ENCODE results near the gene FKBP8.

The FKBP8 gene

DNA sequence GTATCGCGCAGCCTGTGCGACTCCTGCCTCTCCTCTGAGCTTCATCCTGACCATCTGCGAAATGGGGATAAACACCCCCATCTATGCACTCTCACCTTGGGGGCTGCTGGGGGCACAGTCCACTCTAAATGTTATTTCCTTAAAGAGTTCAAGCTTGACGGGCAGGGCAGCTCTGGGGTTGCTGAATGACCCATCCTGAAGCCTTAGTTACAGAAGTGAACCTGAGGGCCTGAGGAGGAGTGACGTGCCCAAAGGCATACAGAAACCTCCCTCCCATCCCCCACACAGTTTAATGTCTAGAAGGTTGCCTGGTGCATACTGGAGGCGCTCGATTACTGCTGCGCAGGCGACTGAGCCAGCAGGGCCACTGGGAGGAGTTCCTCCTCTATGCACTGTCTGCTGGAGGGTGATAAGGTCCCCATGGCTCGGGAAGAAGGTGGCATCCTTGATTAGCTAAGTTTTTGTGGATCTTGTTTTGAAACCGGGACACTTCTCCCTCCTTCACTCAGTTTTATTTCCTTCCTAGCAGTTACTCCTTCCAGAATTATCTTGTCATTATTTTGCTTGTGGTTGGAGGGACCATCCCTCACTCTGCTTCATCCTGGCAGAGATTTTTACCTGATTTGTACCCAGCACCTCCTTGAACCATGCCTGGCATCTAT lies 572 bp upstream of the FKBP8 start:
- no peak overlapping the region for H3K23ac ChIP-seq (ENCODE audit: low read depth, low read length, poor library complexity)
- no peaks in the 10 kb centered on the region for H3K27me3 ChIP-seq (ENCODE audit: control insufficient read depth in 3 of 3, insufficient read depth in 3 of 3, low read depth in 1 of 3, low read length in 3 of 3)
- peaks cover 10% of the 10 kb centered on the region for H3K79me1 ChIP-seq (ENCODE audit: low read depth, low read length)
- WGBS, 2 donors (ENCODE audit: extremely low coverage in 2 of 2, insufficient read length in 2 of 2, insufficient replicate concordance in 1 of 2), result no CpG with 5 or more reads among the region's 12 CpGs
- H2BK5ac ChIP-seq (ENCODE audit: low read length), result peak overlapping the region; percentile 33
- H3K14ac ChIP-seq (ENCODE audit: low read length), result no peak overlapping the region
- H3K4me3 ChIP-seq (ENCODE audit: low read length in 2 of 2), result peak overlapping the region; percentile 79 to 80
- H3K4me2 ChIP-seq (ENCODE audit: insufficient read depth, low read length, poor library complexity, severe bottlenecking), result peak overlapping the region; percentile 45
- no peak overlapping the region for H3K4ac ChIP-seq (ENCODE audit: low read length)
- peak overlapping the region; percentile 14 for H2BK12ac ChIP-seq (ENCODE audit: low read length)
- no peaks in the 10 kb centered on the region for H3K9me3 ChIP-seq (replicated peaks in 1 of 2; ENCODE audit: control insufficient read depth in 2 of 2, insufficient read depth in 1 of 2, low read depth in 1 of 2, low read length in 2 of 2)
- no peak overlapping the region for H3K27ac ChIP-seq (replicated peaks; ENCODE audit: low read length)
- no peak overlapping the region for H4K8ac ChIP-seq (ENCODE audit: low read depth, low read length)
- no peak overlapping the region for H3K9ac ChIP-seq (ENCODE audit: low read depth, low read length, poor library complexity)
- peak overlapping the region; percentile 87 for H2AFZ ChIP-seq (ENCODE audit: low read length)
- DNase-seq (ENCODE audit: low spot score), result peak; percentile 30
- no peak overlapping the region for H2BK120ac ChIP-seq (ENCODE audit: low read depth, low read length)
- H2BK15ac ChIP-seq (ENCODE audit: low read length), result no peak overlapping the region
- H2AK5ac ChIP-seq (ENCODE audit: low read depth, low read length), result peak overlapping the region; percentile 3
- H3K4me1 ChIP-seq (ENCODE audit: control insufficient read depth in 2 of 2, insufficient read depth in 1 of 2, low read depth in 1 of 2, low read length in 2 of 2), result peaks cover 4 to 8% of the 10 kb centered on the region in 2 donors
- H4K91ac ChIP-seq (ENCODE audit: low read depth, low read length, poor library complexity), result no peak overlapping the region
- peaks cover 17 to 31% of the 10 kb centered on the region in 2 donors for H3K36me3 ChIP-seq (replicated peaks in 1 of 2; ENCODE audit: control insufficient read depth in 2 of 2, insufficient read depth in 2 of 2, low read length in 2 of 2)
- peak overlapping the region; percentile 91 for H3K18ac ChIP-seq (ENCODE audit: low read length)

DNA sequence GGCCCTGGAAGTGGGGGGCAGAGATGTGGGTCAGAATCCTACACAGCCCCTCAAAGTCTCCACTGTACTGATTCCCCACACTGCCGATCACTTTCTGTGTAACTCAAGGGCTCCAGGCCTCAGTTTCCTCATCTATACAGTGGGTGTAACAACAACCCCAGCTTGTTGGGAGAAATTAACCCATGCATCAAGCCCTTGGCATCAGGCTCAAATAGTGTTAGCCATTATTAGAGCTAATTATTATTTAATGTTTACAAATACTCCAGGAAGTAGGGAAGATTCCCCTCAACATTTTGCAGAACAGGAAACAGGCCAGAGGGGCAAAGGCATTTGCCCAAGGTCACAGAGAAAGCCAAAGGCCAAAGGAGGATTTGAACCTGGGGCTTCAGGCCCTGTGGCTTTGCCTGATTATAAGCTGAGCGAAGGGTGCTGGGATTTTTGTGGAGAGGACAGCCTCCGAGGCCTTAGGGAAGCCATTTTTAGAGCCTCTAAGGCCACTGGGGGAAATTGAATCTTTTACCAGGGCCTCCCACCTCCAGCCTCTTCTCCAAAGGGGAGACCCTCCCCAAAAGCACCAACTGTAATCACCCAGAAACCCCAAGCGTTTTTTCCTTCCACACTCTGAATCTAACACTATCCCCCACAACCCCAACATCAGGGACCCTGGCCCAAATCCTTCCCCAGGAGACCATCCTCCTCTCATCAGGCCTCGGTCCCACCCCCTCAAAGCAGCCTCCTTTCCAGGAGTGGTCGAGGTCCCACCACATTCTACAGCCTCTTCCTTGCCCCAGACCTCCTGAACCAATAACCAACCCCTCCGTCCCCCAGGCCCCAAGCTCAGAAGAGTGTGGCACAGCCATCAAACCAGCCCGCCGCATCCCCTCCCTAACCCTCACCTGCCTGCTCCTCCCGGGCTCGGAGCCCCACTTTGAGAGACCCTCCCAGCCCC lies 1.1 kb downstream of the FKBP8 start:
- no peak overlapping the region for H3K27ac ChIP-seq (replicated peaks; ENCODE audit: low read length)
- H3K27me3 ChIP-seq (ENCODE audit: control insufficient read depth in 3 of 3, insufficient read depth in 3 of 3, low read depth in 1 of 3, low read length in 3 of 3), result no peaks in the 10 kb centered on the region
- H3K4me3 ChIP-seq (ENCODE audit: low read length in 2 of 2), result peak overlapping the region; percentile 80 to 90
- no peak overlapping the region for H2BK12ac ChIP-seq (ENCODE audit: low read length)
- H4K91ac ChIP-seq (ENCODE audit: low read depth, low read length, poor library complexity), result no peak overlapping the region
- H3K23ac ChIP-seq (ENCODE audit: low read depth, low read length, poor library complexity), result no peak overlapping the region
- WGBS, 2 donors (ENCODE audit: extremely low coverage in 2 of 2, insufficient read length in 2 of 2, insufficient replicate concordance in 1 of 2), result no CpG with 5 or more reads among the region's 11 CpGs
- H3K14ac ChIP-seq (ENCODE audit: low read length), result peak overlapping the region; percentile 8
- peak overlapping the region; percentile 83 for H3K18ac ChIP-seq (ENCODE audit: low read length)
- no peak overlapping the region for H4K8ac ChIP-seq (ENCODE audit: low read depth, low read length)
- peak overlapping the region; percentile 81 for H3K9ac ChIP-seq (ENCODE audit: low read depth, low read length, poor library complexity)
- H2BK120ac ChIP-seq (ENCODE audit: low read depth, low read length), result no peak overlapping the region
- no peaks in the 10 kb centered on the region for H3K9me3 ChIP-seq (replicated peaks in 1 of 2; ENCODE audit: control insufficient read depth in 2 of 2, insufficient read depth in 1 of 2, low read depth in 1 of 2, low read length in 2 of 2)
- H2AK5ac ChIP-seq (ENCODE audit: low read depth, low read length), result peak overlapping the region; percentile 81
- H2BK15ac ChIP-seq (ENCODE audit: low read length), result no peak overlapping the region
- peak overlapping the region; percentile 86 for H3K4me2 ChIP-seq (ENCODE audit: insufficient read depth, low read length, poor library complexity, severe bottlenecking)
- DNase-seq (ENCODE audit: low spot score), result no peak
- peaks cover 27 to 44% of the 10 kb centered on the region in 2 donors for H3K36me3 ChIP-seq (replicated peaks in 1 of 2; ENCODE audit: control insufficient read depth in 2 of 2, insufficient read depth in 2 of 2, low read length in 2 of 2)
- H3K4me1 ChIP-seq (ENCODE audit: control insufficient read depth in 2 of 2, insufficient read depth in 1 of 2, low read depth in 1 of 2, low read length in 2 of 2), result peaks cover 4 to 8% of the 10 kb centered on the region in 2 donors
- H3K79me1 ChIP-seq (ENCODE audit: low read depth, low read length), result peaks cover 12% of the 10 kb centered on the region
- no peak overlapping the region for H3K4ac ChIP-seq (ENCODE audit: low read length)
- H2BK5ac ChIP-seq (ENCODE audit: low read length), result peak overlapping the region; percentile 82
- H2AFZ ChIP-seq (ENCODE audit: low read length), result no peak overlapping the region

DNA sequence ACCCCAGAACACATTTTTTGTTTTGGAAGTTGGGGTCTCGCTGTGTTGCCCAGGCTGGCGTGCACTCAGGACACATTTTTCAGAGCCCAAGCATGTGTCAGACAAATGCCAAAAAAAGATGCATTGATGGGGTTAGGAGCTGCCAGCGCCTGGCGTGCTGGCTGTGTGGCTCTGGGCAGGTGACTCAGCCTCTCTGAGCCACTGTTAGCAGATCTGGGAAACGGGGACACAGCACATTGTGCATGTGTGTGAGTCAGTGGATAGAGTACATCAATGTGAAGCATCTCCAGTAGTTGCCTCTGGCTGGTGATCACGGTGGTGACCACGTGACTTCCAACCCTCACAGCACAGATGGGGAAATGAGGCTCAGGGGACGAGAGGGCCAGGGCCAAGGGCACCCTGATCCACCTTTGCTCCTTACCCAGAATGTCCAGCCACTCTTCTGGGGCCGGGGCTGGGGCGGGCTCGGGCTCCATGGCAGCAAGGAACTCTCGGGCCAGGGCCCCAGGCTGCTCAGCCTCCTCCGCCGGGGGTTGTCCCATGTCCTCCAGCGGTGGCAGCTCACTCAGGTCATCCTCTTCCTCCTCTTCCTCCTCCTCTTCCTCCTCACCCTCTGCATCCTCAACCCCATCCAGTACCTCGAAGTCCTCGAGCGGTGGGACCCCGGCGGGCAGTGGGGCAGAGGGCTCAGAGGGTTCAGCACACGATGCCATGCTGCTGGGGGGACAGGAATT lies 1.9 kb downstream of the FKBP8 start:
- Histone ChIP-seq H4K8ac (ENCODE audit: low read depth, low read length) (no peak overlapping the region), H2AFZ (ENCODE audit: low read length) (no peak overlapping the region), H3K4ac (ENCODE audit: low read length) (no peak overlapping the region), H3K9ac (ENCODE audit: low read depth, low read length, poor library complexity) (peak overlapping the region; percentile 30), H3K23ac (ENCODE audit: low read depth, low read length, poor library complexity) (no peak overlapping the region), H3K4me1 (ENCODE audit: control insufficient read depth in 2 of 2, insufficient read depth in 1 of 2, low read depth in 1 of 2, low read length in 2 of 2) (peaks cover 4 to 8% of the 10 kb centered on the region in 2 donors), H3K4me2 (ENCODE audit: insufficient read depth, low read length, poor library complexity, severe bottlenecking) (no peak overlapping the region), H2BK12ac (ENCODE audit: low read length) (no peak overlapping the region), H3K27ac (replicated peaks; ENCODE audit: low read length) (no peak overlapping the region), H3K79me1 (ENCODE audit: low read depth, low read length) (peaks cover 12% of the 10 kb centered on the region), H3K27me3 (ENCODE audit: control insufficient read depth in 3 of 3, insufficient read depth in 3 of 3, low read depth in 1 of 3, low read length in 3 of 3) (no peaks in the 10 kb centered on the region), H4K91ac (ENCODE audit: low read depth, low read length, poor library complexity) (no peak overlapping the region), H2BK5ac (ENCODE audit: low read length) (peak overlapping the region; percentile 66), H3K36me3 (replicated peaks in 1 of 2; ENCODE audit: control insufficient read depth in 2 of 2, insufficient read depth in 2 of 2, low read length in 2 of 2) (peaks cover 33 to 52% of the 10 kb centered on the region in 2 donors), H2BK120ac (ENCODE audit: low read depth, low read length) (peak overlapping the region; percentile 31), H3K18ac (ENCODE audit: low read length) (no peak overlapping the region), H3K9me3 (replicated peaks in 1 of 2; ENCODE audit: control insufficient read depth in 2 of 2, insufficient read depth in 1 of 2, low read depth in 1 of 2, low read length in 2 of 2) (peaks cover 0 to 2% of the 10 kb centered on the region in 2 donors), H2AK5ac (ENCODE audit: low read depth, low read length) (peak overlapping the region; percentile 20), H3K4me3 (ENCODE audit: low read length in 2 of 2) (peak overlapping the region in 1 of 2 donors; percentile 80), H2BK15ac (ENCODE audit: low read length) (no peak overlapping the region), H3K14ac (ENCODE audit: low read length) (no peak overlapping the region)
- no CpG with 5 or more reads among the region's 21 CpGs for WGBS, 2 donors (ENCODE audit: extremely low coverage in 2 of 2, insufficient read length in 2 of 2, insufficient replicate concordance in 1 of 2)
- DNase-seq (ENCODE audit: low spot score), result no peak
